CD4-positive, alpha-beta T cell (primary cell): ENCODE measurements around the gene QSER1. TPM values are rescaled to one million over a fixed set of nuclear protein-coding genes. Genes with fewer than 3 reads are reported as not detected.

ENCODE experiments used
- ATAC-seq: fragments of 200-7000 bp; cut with Tn5 transposase; one replicate; pipeline ENCODE4 v1.10.0; 2022; ENCODE audit warnings: mild to moderate bottlenecking; ENCODE audit not compliant: poor library complexity
- CTCF ChIA-PET: fragments of 350-600 bp; sonication (Branson Sonifier 250); formaldehyde crosslinking; loops from one replicate; lab custom pipeline; 2021; ENCODE audit warnings: antibody characterized with exemption, inconsistent platforms; lab: Charles Lee
- POLR2A ChIA-PET: fragments of 350-600 bp; sonication (Branson Sonifier 250); formaldehyde crosslinking; loops from one replicate; lab custom pipeline; 2021; ENCODE audit warnings: antibody characterized with exemption, inconsistent platforms; lab: Charles Lee
- DNase-seq, 14 experiments: peaks; one replicate each; pipeline ENCODE4 v3.0.0-alpha.2; 2013 to 2020; ENCODE audit warnings: mixed read lengths in 2 of 14
- H3K27ac ChIP-seq, 2 donors: one replicate each; pipeline versions ENCODE4 v1.5.1 to v1.7.0; 2013; ENCODE audit warnings: low read length in 2 of 2, low read depth in 1 of 2, mild to moderate bottlenecking in 1 of 2
- H3K27me3 ChIP-seq, 2 experiments: 1 replicate in 1 of 2; 2 replicates in 1 of 2; pipeline versions ENCODE4 v1.6.1 to v1.7.0; 2013; ENCODE audit warnings: low read length in 2 of 2, control low read depth in 1 of 2, mild to moderate bottlenecking in 1 of 2, moderate library complexity in 1 of 2; ENCODE audit not compliant: insufficient read depth in 2 of 2, control insufficient read depth in 1 of 2
- H3K36me3 ChIP-seq: one replicate; pipeline ENCODE4 v1.6.1; 2013; ENCODE audit warnings: low read length, control low read depth; ENCODE audit not compliant: insufficient read depth
- H3K4me1 ChIP-seq: one replicate; pipeline ENCODE4 v1.6.1; 2013; ENCODE audit warnings: low read length, control low read depth; ENCODE audit not compliant: insufficient read depth
- H3K4me3 ChIP-seq: one replicate; pipeline ENCODE4 v1.5.1; 2013; ENCODE audit warnings: mild to moderate bottlenecking, low read length, moderate library complexity
- H3K9me3 ChIP-seq, 2 experiments: 1 replicate in 1 of 2; 2 replicates in 1 of 2; pipeline versions ENCODE4 v1.6.1 to v1.7.0; 2013; ENCODE audit warnings: low read length in 2 of 2, mild to moderate bottlenecking in 2 of 2, control low read depth in 1 of 2, moderate library complexity in 1 of 2; ENCODE audit not compliant: control insufficient read depth in 1 of 2, insufficient read depth in 1 of 2
- H3K27ac Mint-ChIP-seq: one replicate; pipeline ENCODE4 v1.8.0; 2020; ENCODE audit warnings: mixed read lengths
- H3K27me3 Mint-ChIP-seq: one replicate; pipeline ENCODE4 v1.8.0; 2021; ENCODE audit warnings: mixed read lengths
- H3K36me3 Mint-ChIP-seq: one replicate; pipeline ENCODE4 v1.8.0; 2021; ENCODE audit warnings: low read depth, mixed read lengths
- H3K4me1 Mint-ChIP-seq: one replicate; pipeline ENCODE4 v1.8.0; 2021; ENCODE audit warnings: low read depth, mixed read lengths
- H3K4me3 Mint-ChIP-seq: one replicate; pipeline ENCODE4 v1.8.0; 2020; ENCODE audit warnings: mild to moderate bottlenecking, mixed read lengths
- H3K9me3 Mint-ChIP-seq: one replicate; pipeline ENCODE4 v1.8.0; 2020; ENCODE audit warnings: mixed read lengths
- CTCF ChIP-seq: fragments of 200-600 bp; IDR thresholded peaks from one replicate; pipeline ENCODE4 v1.8.0; 2022; ENCODE audit warnings: antibody characterized with exemption, mild to moderate bottlenecking
- intact Hi-C, 2 experiments: fragments of 100-400 bp; cut with DNase I in 1 of 2; cut with micrococcal nuclease in 1 of 2; formaldehyde crosslinking; loops; one replicate each; pipeline versions ENCODE4 v1.15.1 to v1.9.0; 2023 to 2025; cut with DNase I, micrococcal nuclease
- polyA plus RNA-seq, 2 donors: library from polyadenylated mRNA; unstranded; fragments of 120-200 nt; gene quantifications; one replicate each; pipeline ENCODE4 v1.2.1, GENCODE V29; 2013
- total RNA-seq, 174 experiments: library from RNA in 2 of 174; stranded (reverse) in 2 of 174; gene quantifications; one replicate each; pipeline ENCODE4 v1.2.3 and lab custom pipeline; 2021 to 2026

QSER1 gene
- 10 to 100 TPM in 1 of 2 experiments, 1 to 10 TPM in 1; 9.0 to 10.1 TPM for total RNA-seq
- polyA plus RNA-seq (2013, experiment 1 of 2), result 7.3 TPM
- 8.7 TPM for polyA plus RNA-seq (2013, experiment 2 of 2)
- total RNA-seq (lab: John Stamatoyannopoulos, UW), result 14.0 to 88.4 (median 28.4) reads per million in 172 experiments

GRCh38 chr11:32892355-32893092 lies at the start of gene QSER1:
QSER1 (plus strand) TSS chr11:32892811; CDS start chr11:32893126, 315 bp downstream.
- Histone ChIP-seq H3K4me1 (peaks cover 14% of the 10 kb centered on the region), H3K27ac (peak within 1 kb of the TSS; percentile 54 to 70), H3K4me3 (peak within 1 kb of the TSS; percentile 83), H3K36me3 (no peaks in the 10 kb centered on the region), H3K9me3 (peaks cover 0 to 11% of the 10 kb centered on the region in 2 experiments), H3K27me3 (no peaks in the 10 kb centered on the region)
- ChIA-PET CTCF (interaction anchor here (0.9 to 1.6 kb wide), 4 partner anchors 10 to 148 kb away, joined by 3 to 5 read pairs (median 4); no protein-coding TSS in a partner anchor), POLR2A (interaction anchor here (0.6 to 2.0 kb wide), 8 partner anchors 22 to 1161 kb away, joined by 3 to 13 read pairs (median 5); partner anchors contain the start of genes CSTF3, DEPDC7, EIF3M and TCP11L1)
- DNase-seq, result peak; percentile 48 to 86 (median 66)
- intact Hi-C loops, result loop anchor here (5.0 to 10.0 kb wide), 8 partner anchors 122 to 1552 kb away; partner anchors contain the start of genes C11orf91 (in 1 of the 2), CSTF3 (in 1 of the 2), DEPDC7 (in 1 of the 2) and EIF3M (in 1 of the 2)
- Mint-ChIP-seq H3K27ac (peak within 1 kb of the TSS; percentile 81), H3K4me1 (peaks cover 31% of the 10 kb centered on the region), H3K27me3 (no peaks in the 10 kb centered on the region), H3K9me3 (no peaks in the 10 kb centered on the region), H3K36me3 (peaks cover 16% of the 10 kb centered on the region), H3K4me3 (peak within 1 kb of the TSS; percentile 91)
- TF ChIP-seq CTCF, result no peak
- peak; percentile 71 for ATAC-seq

DNA sequence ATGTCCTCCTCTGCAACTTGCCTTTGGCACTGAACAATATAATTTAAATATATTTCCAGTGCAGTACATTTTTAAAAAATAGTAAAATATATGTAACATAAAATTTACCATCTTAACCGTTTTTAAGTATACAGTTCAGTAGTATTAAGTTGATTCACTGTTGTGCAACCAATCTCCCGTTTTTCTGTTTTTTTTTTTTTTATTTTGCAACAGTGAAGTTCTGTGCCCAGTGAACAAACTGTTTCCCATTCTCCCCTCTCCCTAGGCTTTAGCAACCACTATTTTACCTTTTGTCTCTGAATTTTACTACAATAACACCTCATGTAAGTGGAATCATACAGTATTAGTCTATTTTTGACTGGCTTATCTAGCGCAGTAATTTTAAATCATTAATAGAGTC lies 49.1 kb upstream of the QSER1 start:
- Mint-ChIP-seq H3K4me1 (no peaks in the 10 kb centered on the region), H3K36me3 (no peaks in the 10 kb centered on the region), H3K27me3 (peaks cover 6% of the 10 kb centered on the region), H3K4me3 (no peak overlapping the region), H3K27ac (no peak overlapping the region), H3K9me3 (peaks cover 2% of the 10 kb centered on the region)
- Histone ChIP-seq H3K4me1 (no peaks in the 10 kb centered on the region), H3K27me3 (no peaks in the 10 kb centered on the region), H3K36me3 (no peaks in the 10 kb centered on the region), H3K9me3 (no peaks in the 10 kb centered on the region), H3K27ac (no peak overlapping the region), H3K4me3 (no peak overlapping the region)
- ChIA-PET CTCF (no interaction called here), POLR2A (no interaction called here)
- intact Hi-C loops, result no loop called here
- ATAC-seq (no peak), DNase-seq (no peak)
- TF ChIP-seq CTCF, result no peak

DNA sequence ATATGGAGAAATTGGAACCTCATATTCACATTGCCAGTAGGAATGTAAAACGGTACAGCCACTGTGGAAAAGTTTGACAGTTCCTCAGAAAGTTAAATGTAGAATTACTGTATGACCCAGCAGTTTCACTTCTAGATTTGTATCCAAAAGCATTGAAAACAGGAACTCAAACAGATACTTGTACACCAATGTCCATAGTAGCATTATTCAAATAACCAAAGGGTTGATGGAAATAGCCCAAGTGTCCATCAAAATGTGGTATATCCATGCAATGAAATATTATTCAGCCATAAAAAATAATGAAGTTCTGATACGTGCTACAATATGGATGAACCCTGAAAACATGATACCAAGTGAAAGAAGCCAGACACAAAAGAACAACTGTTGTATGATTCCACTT lies 45.1 kb upstream of the QSER1 start:
- H3K27ac ChIP-seq, result no peak overlapping the region
- POLR2A ChIA-PET, result no interaction called here
- ATAC-seq, result no peak

More for the DNA sequence above, 45.1 kb upstream of the QSER1 start:
- H3K27me3 ChIP-seq, result no peaks in the 10 kb centered on the region
- no peaks in the 10 kb centered on the region for H3K36me3 Mint-ChIP-seq
- no peaks in the 10 kb centered on the region for H3K4me1 ChIP-seq
- no peak overlapping the region for H3K27ac Mint-ChIP-seq
- intact Hi-C loops, result no loop called here
- H3K4me3 Mint-ChIP-seq, result no peak overlapping the region
- H3K4me3 ChIP-seq, result no peak overlapping the region
- no peaks in the 10 kb centered on the region for H3K4me1 Mint-ChIP-seq
- peaks cover 2% of the 10 kb centered on the region for H3K9me3 Mint-ChIP-seq
- H3K9me3 ChIP-seq, result no peaks in the 10 kb centered on the region
- DNase-seq, result peak in 2 of 14 experiments; percentile 9 to 11
- CTCF ChIA-PET, result no interaction called here
- H3K36me3 ChIP-seq, result no peaks in the 10 kb centered on the region
- peaks cover 9% of the 10 kb centered on the region for H3K27me3 Mint-ChIP-seq
- no peak for TF ChIP-seq CTCF
